ENCODE results near the gene CRHR2.

CRHR2 gene

DNA sequence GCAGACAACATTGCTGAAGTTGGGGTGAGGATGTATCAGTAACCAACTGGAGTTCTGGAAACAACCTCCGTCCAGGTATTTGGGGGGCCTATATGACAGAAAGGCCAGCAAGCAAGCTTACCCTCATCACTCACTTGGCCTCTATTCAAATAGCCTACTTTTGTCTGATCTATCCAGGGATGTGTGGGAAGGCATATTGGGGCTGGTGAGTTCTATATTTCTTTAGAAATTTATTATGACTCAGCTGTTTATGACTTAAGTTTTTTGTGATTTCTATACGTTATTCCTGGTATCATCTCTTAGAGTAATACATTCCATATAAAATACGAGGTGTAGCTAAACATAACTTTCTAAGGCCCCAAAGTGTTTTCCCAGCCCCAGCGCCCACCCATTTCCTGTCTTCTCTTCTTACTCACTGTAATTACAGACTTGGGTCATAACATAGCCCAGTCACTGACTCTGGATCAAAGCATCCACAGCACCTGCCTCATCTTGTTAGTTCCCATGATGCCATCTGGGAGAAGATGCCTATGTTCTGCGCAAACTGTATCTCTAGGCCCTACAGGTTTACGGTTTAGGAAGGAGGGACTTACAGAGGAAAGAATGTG lies 69.5 kb downstream of the CRHR2 start:
- H3K4me3 ChIP-seq (replicated peaks; ENCODE audit: insufficient read depth, low read length), result no peak overlapping the region
- TF ChIP-seq, protein P1, sequence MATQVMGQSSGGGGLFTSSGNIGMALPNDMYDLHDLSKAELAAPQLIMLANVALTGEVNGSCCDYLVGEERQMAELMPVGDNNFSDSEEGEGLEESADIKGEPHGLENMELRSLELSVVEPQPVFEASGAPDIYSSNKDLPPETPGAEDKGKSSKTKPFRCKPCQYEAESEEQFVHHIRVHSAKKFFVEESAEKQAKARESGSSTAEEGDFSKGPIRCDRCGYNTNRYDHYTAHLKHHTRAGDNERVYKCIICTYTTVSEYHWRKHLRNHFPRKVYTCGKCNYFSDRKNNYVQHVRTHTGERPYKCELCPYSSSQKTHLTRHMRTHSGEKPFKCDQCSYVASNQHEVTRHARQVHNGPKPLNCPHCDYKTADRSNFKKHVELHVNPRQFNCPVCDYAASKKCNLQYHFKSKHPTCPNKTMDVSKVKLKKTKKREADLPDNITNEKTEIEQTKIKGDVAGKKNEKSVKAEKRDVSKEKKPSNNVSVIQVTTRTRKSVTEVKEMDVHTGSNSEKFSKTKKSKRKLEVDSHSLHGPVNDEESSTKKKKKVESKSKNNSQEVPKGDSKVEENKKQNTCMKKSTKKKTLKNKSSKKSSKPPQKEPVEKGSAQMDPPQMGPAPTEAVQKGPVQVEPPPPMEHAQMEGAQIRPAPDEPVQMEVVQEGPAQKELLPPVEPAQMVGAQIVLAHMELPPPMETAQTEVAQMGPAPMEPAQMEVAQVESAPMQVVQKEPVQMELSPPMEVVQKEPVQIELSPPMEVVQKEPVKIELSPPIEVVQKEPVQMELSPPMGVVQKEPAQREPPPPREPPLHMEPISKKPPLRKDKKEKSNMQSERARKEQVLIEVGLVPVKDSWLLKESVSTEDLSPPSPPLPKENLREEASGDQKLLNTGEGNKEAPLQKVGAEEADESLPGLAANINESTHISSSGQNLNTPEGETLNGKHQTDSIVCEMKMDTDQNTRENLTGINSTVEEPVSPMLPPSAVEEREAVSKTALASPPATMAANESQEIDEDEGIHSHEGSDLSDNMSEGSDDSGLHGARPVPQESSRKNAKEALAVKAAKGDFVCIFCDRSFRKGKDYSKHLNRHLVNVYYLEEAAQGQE (IDR thresholded peaks at IDR 0.05; ENCODE audit: insufficient replicate concordance, low read depth), result no peak
- no peak for TF ChIP-seq GABPA (IDR thresholded peaks at IDR 0.05; ENCODE audit: low read depth)
- TF ChIP-seq SPI1 (IDR thresholded peaks at IDR 0.05; ENCODE audit: borderline replicate concordance, low read depth), result no peak
- TF ChIP-seq, protein P2, sequence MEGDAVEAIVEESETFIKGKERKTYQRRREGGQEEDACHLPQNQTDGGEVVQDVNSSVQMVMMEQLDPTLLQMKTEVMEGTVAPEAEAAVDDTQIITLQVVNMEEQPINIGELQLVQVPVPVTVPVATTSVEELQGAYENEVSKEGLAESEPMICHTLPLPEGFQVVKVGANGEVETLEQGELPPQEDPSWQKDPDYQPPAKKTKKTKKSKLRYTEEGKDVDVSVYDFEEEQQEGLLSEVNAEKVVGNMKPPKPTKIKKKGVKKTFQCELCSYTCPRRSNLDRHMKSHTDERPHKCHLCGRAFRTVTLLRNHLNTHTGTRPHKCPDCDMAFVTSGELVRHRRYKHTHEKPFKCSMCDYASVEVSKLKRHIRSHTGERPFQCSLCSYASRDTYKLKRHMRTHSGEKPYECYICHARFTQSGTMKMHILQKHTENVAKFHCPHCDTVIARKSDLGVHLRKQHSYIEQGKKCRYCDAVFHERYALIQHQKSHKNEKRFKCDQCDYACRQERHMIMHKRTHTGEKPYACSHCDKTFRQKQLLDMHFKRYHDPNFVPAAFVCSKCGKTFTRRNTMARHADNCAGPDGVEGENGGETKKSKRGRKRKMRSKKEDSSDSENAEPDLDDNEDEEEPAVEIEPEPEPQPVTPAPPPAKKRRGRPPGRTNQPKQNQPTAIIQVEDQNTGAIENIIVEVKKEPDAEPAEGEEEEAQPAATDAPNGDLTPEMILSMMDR (IDR thresholded peaks at IDR 0.05; ENCODE audit: insufficient read depth, low read length), result no peak
- TF ChIP-seq POLR2AphosphoS5 (IDR thresholded peaks at IDR 0.05; ENCODE audit: low read depth), result no peak
- H3K27ac ChIP-seq (replicated peaks), result no peak overlapping the region
- DNase-seq (ENCODE audit: low read depth in 1 of 2, low spot score in 1 of 2), result no peak
- no peaks in the 10 kb centered on the region for H3K27me3 ChIP-seq (ENCODE audit: insufficient read depth, poor library complexity, severe bottlenecking)

GRCh38 chr7:30605832-30606231 lies 76.4 kb downstream of the CRHR2 start:
- TF ChIP-seq POLR2AphosphoS5 (IDR thresholded peaks at IDR 0.05; ENCODE audit: low read depth) (no peak), SPI1 (IDR thresholded peaks at IDR 0.05; ENCODE audit: borderline replicate concordance, low read depth) (no peak)
- Histone ChIP-seq H3K27ac (replicated peaks) (no peak overlapping the region), H3K4me3 (replicated peaks; ENCODE audit: insufficient read depth, low read length) (no peak overlapping the region), H3K27me3 (ENCODE audit: insufficient read depth, poor library complexity, severe bottlenecking) (no peaks in the 10 kb centered on the region)
- DNase-seq (ENCODE audit: low read depth in 1 of 2, low spot score in 1 of 2), result no peak

DNA sequence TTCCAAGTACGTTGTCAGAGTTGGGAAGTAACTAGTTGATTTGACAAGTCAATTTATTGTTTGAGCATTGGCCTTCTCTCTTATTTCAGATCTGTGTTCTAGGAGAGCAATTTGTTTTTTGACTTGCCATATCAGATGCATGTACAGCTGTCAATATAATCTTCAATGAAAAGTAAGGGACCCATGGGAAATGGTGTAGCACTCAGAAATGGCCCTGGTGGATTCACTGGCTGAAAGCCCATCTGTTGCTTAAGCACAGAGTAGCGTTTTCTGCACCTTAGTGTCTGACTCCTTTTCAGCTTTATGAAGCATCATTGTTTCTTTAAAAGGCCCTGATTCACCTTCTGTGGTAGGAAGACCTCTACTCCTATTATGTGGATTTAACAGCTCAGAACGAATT lies 77.4 kb downstream of the CRHR2 start:
- Histone ChIP-seq H3K27ac (replicated peaks) (no peak overlapping the region), H3K4me3 (replicated peaks; ENCODE audit: insufficient read depth, low read length) (no peak overlapping the region), H3K27me3 (ENCODE audit: insufficient read depth, poor library complexity, severe bottlenecking) (no peaks in the 10 kb centered on the region)
- DNase-seq (ENCODE audit: low read depth in 1 of 2, low spot score in 1 of 2), result no peak
- TF ChIP-seq, protein P1 (IDR thresholded peaks at IDR 0.05; ENCODE audit: insufficient replicate concordance, low read depth), result no peak
- TF ChIP-seq, protein P2 (IDR thresholded peaks at IDR 0.05; ENCODE audit: insufficient read depth, low read length), result no peak
- TF ChIP-seq SPI1 (IDR thresholded peaks at IDR 0.05; ENCODE audit: borderline replicate concordance, low read depth) (no peak), POLR2AphosphoS5 (IDR thresholded peaks at IDR 0.05; ENCODE audit: low read depth) (no peak), GABPA (IDR thresholded peaks at IDR 0.05; ENCODE audit: low read depth) (no peak)

Data from HL-60 (cell line).